BJ (cell line): ENCODE data around the gene CHI3L2. TPM values are rescaled to one million over a fixed set of nuclear protein-coding genes. Genes with fewer than 3 reads are reported as not detected.

Experiments used
- CTCF ChIA-PET: fragments of 350-600 bp; formaldehyde crosslinking; extraction: SDS; loops from one replicate; lab custom pipeline; 2021; ENCODE audit warnings: antibody characterized with exemption, inconsistent platforms; lab: Yijun Ruan, JAX
- POLR2A ChIA-PET: fragments of 300-600 bp; sonication (Branson Sonifier 250); formaldehyde crosslinking; extraction: SDS; loops from one replicate; lab custom pipeline; 2021; ENCODE audit warnings: antibody characterized with exemption; lab: Charles Lee
- DNase-seq: peaks from one replicate; pipeline ENCODE4 v3.0.0-alpha.2; 2011; ENCODE audit warnings: low read depth
- H3K27me3 ChIP-seq: 2 replicates; pipeline ENCODE4 v1.6.0; 2011; ENCODE audit warnings: low read length; ENCODE audit not compliant: control insufficient read depth, insufficient read depth
- H3K36me3 ChIP-seq: 2 replicates; pipeline ENCODE4 v1.5.1; 2011; ENCODE audit warnings: low read length; ENCODE audit not compliant: control insufficient read depth, insufficient read depth
- H3K4me3 ChIP-seq: 2 replicates; pipeline ENCODE4 v1.5.1; 2011; ENCODE audit warnings: low read depth, mild to moderate bottlenecking, control low read depth, low read length
- polyA plus RNA-seq: library from polyadenylated mRNA; depleted of rRNA; stranded (reverse); fragments of >200 nt; gene quantifications from 2 replicates; pipeline ENCODE4 v1.2.3, GENCODE V29; 2011
- TF ChIP-seq, protein P1 (sequence below): IDR thresholded peaks from 2 replicates; pipeline ENCODE4 v1.5.1; 2011; ENCODE audit warnings: low read depth, mild to moderate bottlenecking, control low read depth, inconsistent platforms, low read length, moderate library complexity; ENCODE audit not compliant: insufficient read depth

The CHI3L2 gene
- polyA plus RNA-seq, 1 experiment: 0.05 TPM

DNA sequence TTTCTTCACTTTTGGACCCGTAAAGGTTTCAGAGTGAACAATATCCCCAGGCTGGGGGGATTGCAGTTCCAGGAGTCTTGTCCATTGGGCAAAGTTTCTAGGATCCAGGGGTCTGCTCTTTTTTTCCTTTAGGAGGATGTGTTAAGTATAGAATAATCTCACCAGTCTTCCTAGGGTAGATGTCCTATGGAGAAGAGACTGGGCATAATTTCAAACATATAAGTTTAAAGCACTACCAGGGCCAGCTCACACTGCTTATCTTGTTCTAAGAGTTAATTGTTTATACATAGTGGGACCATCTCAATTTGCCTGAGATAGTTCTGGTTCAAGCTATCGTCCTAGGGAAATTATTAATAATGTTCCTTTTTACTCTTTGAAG is 1.2 kb downstream of the CHI3L2 start:
- Histone ChIP-seq H3K4me3 (no peak overlapping the region), H3K27me3 (no peaks in the 10 kb centered on the region), H3K36me3 (no peaks in the 10 kb centered on the region)
- TF ChIP-seq, protein P1, sequence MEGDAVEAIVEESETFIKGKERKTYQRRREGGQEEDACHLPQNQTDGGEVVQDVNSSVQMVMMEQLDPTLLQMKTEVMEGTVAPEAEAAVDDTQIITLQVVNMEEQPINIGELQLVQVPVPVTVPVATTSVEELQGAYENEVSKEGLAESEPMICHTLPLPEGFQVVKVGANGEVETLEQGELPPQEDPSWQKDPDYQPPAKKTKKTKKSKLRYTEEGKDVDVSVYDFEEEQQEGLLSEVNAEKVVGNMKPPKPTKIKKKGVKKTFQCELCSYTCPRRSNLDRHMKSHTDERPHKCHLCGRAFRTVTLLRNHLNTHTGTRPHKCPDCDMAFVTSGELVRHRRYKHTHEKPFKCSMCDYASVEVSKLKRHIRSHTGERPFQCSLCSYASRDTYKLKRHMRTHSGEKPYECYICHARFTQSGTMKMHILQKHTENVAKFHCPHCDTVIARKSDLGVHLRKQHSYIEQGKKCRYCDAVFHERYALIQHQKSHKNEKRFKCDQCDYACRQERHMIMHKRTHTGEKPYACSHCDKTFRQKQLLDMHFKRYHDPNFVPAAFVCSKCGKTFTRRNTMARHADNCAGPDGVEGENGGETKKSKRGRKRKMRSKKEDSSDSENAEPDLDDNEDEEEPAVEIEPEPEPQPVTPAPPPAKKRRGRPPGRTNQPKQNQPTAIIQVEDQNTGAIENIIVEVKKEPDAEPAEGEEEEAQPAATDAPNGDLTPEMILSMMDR: no peak
- ChIA-PET CTCF (interaction anchor here (0.9 kb wide), 1 partner anchor 171 kb away, joined by 3 read pairs; no protein-coding TSS in a partner anchor), POLR2A (interaction anchor here (0.6 kb wide), 1 partner anchor 1263 kb away, joined by 4 read pairs; no protein-coding TSS in a partner anchor)
- no peak for DNase-seq

DNA sequence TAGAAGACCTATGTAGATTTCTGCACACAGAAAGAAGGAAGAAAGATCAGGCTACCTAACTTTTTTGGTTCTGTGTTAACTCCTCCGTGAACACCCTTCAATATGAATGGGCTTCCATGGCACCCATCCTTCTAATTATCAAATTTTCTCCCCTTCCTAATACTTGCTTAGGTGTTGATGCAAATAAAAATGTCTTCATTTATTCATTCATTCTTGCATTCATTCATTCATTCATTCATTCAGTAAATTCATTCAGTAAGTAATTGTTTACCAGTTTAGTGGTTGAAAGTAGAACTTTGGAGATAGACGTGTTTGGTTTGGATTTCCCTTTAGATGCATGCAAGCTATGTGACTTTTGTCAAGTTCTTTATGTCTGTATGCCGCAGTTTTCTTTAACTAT is 4.6 kb downstream of the CHI3L2 start:
- TF ChIP-seq, protein P1: no peak
- ChIA-PET CTCF (interaction anchor here (0.9 to 1.1 kb wide), 2 partner anchors 9 to 201 kb away, joined by 3 read pairs; no protein-coding TSS in a partner anchor), POLR2A (no interaction called here)
- no peak for DNase-seq
- Histone ChIP-seq H3K36me3 (no peaks in the 10 kb centered on the region), H3K27me3 (peaks cover 1% of the 10 kb centered on the region), H3K4me3 (no peak overlapping the region)

DNA sequence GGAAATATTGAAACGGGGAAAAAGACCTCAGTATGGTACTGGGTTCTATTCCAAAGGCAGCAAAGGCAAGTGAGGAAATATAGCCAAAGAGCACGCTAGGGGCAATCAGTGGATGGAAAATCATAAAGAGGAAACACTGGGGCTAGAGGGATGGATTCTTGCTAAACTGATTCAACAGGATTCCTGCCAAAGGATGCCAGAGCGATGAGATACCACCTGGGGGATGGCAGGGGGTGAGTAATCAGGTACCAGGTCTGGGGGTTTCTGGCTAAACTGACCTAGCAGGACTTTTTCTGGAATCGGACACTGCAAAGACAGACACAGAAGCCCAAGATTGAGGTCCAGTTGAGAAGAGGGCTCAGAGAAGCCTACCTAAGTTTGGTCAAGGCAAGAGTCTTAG is 6.7 kb downstream of the CHI3L2 start:
- H3K4me3 ChIP-seq: no peak overlapping the region
- TF ChIP-seq, protein P1: no peak
- CTCF ChIA-PET: no interaction called here
- peaks cover 1% of the 10 kb centered on the region for H3K27me3 ChIP-seq
- POLR2A ChIA-PET: no interaction called here
- DNase-seq: no peak
- H3K36me3 ChIP-seq: no peaks in the 10 kb centered on the region

DNA sequence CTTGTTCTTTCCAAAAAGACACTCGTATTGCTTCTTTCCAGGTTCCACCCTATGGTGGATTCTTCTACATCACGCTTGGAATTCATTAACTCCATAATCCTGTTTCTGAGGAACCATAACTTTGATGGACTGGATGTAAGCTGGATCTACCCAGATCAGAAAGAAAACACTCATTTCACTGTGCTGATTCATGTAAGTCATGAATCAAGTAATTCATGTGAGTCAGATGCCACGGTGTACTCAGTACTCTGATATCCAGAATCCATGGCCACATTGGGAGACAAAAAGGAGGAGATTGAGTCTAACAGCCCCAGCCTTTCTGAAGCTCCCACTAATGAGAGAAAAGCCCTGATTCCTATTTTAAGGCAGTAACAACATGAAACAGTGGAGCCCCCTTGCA is 7.4 kb downstream of the CHI3L2 start:
- Histone ChIP-seq H3K4me3 (no peak overlapping the region), H3K27me3 (peaks cover 1% of the 10 kb centered on the region), H3K36me3 (no peaks in the 10 kb centered on the region)
- TF ChIP-seq, protein P1: no peak
- POLR2A ChIA-PET: no interaction called here
- CTCF ChIA-PET: no interaction called here
- no peak for DNase-seq

DNA sequence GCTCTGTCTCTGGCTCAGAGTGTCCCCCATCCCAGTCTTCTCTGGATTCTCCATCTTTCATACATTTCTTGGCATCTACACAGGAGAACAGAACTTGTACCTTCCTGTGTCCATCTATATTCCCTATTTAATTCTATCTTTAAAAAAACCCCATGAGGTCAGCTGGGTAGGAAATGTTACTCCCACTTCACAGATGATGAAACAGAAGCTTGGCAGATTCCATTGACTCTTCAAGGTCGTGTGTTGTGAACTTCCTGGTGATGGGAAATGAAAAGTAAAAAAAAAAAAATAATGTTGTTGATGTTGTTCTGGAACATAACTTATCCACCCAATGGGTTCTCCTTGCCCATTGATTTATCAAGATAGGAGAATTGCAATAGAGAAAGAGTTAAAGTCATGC is 8.9 kb downstream of the CHI3L2 start:
- Histone ChIP-seq H3K4me3 (no peak overlapping the region), H3K36me3 (no peaks in the 10 kb centered on the region), H3K27me3 (peaks cover 1% of the 10 kb centered on the region)
- CTCF ChIA-PET: no interaction called here
- TF ChIP-seq, protein P1: no peak
- POLR2A ChIA-PET: no interaction called here
- DNase-seq: no peak
